ENCODE data around the gene TACC2. TPM values are rescaled to one million over a fixed set of nuclear protein-coding genes. Genes with fewer than 3 reads are reported as not detected.

Gene TACC2
- total and polyA plus RNA-seq, 2 experiments from 2014 or later: 30.8 to 35.9 TPM

GRCh38 chr10:122042836-122043235, 53.9 kb downstream of the TACC2 start (continued):
- TF ChIP-seq EZH2 (IDR thresholded peaks at IDR 0.05; ENCODE audit: low read depth, unreplicated experiment): no peak
- TF ChIP-seq EZH2phosphoT487 (IDR thresholded peaks at IDR 0.05; ENCODE audit: unreplicated experiment): no peak
- no peak for TF ChIP-seq ZNF331 (CRISPR knock-in tag; IDR thresholded peaks at IDR 0.05; ENCODE audit: low read depth)
- no peak for TF ChIP-seq CTCF (conservative IDR thresholded peaks at IDR 0.05; ENCODE audit: low read depth in 2 of 2)
- TF ChIP-seq CREB1 (CRISPR knock-in tag; IDR thresholded peaks at IDR 0.05; ENCODE audit: low read depth): no peak
- TF ChIP-seq REST (IDR thresholded peaks at IDR 0.05; ENCODE audit: unreplicated experiment): no peak
- TF ChIP-seq ETS1 (IDR thresholded peaks at IDR 0.05): no peak
- TF ChIP-seq STAT1 (IDR thresholded peaks at IDR 0.05; ENCODE audit: unreplicated experiment): no peak

- ATAC-seq: peak; percentile 74
- H3K4me3 Mint-ChIP-seq: peak overlapping the region; percentile 56
- H3K4me3 ChIP-seq: peak overlapping the region; percentile 33
- TF ChIP-seq CREB1 (CRISPR knock-in tag; IDR thresholded peaks at IDR 0.05; ENCODE audit: low read depth) (no peak), ZNF114 (CRISPR knock-in tag; IDR thresholded peaks at IDR 0.05) (no peak), NANOG (IDR thresholded peaks at IDR 0.05; ENCODE audit: borderline replicate concordance) (no peak), ZNF462 (CRISPR knock-in tag; IDR thresholded peaks at IDR 0.05) (no peak)
These were observed 55.2 kb downstream of the TACC2 start for GRCh38 chr10:122044045-122044661.

More at GRCh38 chr10:122044045-122044661, 55.2 kb downstream of the TACC2 start:
- Histone ChIP-seq H3K9me2 (ENCODE audit: insufficient read depth) (no peaks in the 10 kb centered on the region), H3K27ac (ENCODE audit: low read depth) (no peak overlapping the region), H3K36me3 (ENCODE audit: insufficient read depth) (no peaks in the 10 kb centered on the region), H3K79me2 (replicated peaks; ENCODE audit: insufficient read depth) (no peaks in the 10 kb centered on the region), H3K4me1 (ENCODE audit: insufficient read depth) (peaks cover 19% of the 10 kb centered on the region), H3K4me2 (peak overlapping the region; percentile 58), H3K27me3 (ENCODE audit: insufficient read depth) (no peaks in the 10 kb centered on the region), H4K20me1 (replicated peaks; ENCODE audit: insufficient read depth) (no peaks in the 10 kb centered on the region), H3F3A (replicated peaks; ENCODE audit: low read depth) (no peaks in the 10 kb centered on the region; the same call in 1 of the 2 replicates), H2AFZ (peak overlapping the region; percentile 84; the same call in 1 of the 2 replicates)
- peaks cover 31% of the 10 kb centered on the region for H3K4me1 Mint-ChIP-seq
- H3K27ac Mint-ChIP-seq: peak overlapping the region; percentile 86
- H3K36me3 Mint-ChIP-seq (ENCODE audit: low read depth): no peaks in the 10 kb centered on the region
- H3K27me3 Mint-ChIP-seq (ENCODE audit: insufficient read depth, low read depth, poor library complexity): peaks cover 2% of the 10 kb centered on the region
- H3K9me3 Mint-ChIP-seq: no peaks in the 10 kb centered on the region
- DNase-seq (ENCODE audit: low spot score): peak; percentile 43
